ENCODE measurements around the gene HKDC1. TPM values are rescaled to one million over a fixed set of nuclear protein-coding genes. Genes with fewer than 3 reads are reported as not detected.

Gene HKDC1
- total and polyA plus RNA-seq, 10 of the 15 experiments (the other 5 are each of a cell fraction or from before 2014, with no cell fraction given) = 0.04 to 0.34 (median 0.13) TPM; not detected in 5

DNA sequence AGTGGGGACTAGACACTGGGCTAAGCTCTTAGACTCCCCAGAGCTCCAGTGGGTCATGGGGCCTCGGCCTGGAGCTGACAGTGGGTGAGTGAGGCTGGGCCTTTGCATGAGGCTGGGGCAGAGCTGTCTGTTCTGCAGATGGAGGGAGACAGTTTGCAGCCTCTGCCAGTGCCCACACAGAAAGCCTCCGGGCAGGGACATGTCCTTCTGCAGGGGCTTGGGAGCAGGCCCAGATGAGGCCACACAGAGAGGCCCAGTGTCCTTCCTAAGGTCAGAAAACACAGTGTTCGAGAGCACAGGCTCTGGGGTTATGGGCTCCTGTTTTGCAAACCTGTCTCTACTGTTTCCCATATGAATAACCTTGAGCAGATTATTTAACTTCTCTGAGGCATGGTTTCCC is 33.0 kb downstream of the HKDC1 start:
- no peak for ATAC-seq
- H3K36me3 ChIP-seq (ENCODE audit: control insufficient read depth in 2 of 2, insufficient read depth in 2 of 2, low read length in 1 of 2) = no peaks in the 10 kb centered on the region
- in situ Hi-C loops (cut with MboI) = loop anchor here (10.0 kb wide), 1 partner anchor 382 kb away; the partner anchor contains the start of gene FAM241B
- intact Hi-C loops (cut with micrococcal nuclease; ENCODE audit: unreplicated experiment) = no loop called here
- H3K9ac ChIP-seq (ENCODE audit: control insufficient read depth, insufficient read depth, low read length) = no peak overlapping the region
- H3K27ac ChIP-seq (ENCODE audit: control insufficient read depth, insufficient read depth) = no peak overlapping the region
- FAIRE-seq = no peak
- no peak overlapping the region for H2AFZ ChIP-seq (ENCODE audit: control insufficient read depth, low read depth, low read length)
- CTCF ChIA-PET = interaction anchor here (0.9 kb wide), 2 partner anchors 14 to 375 kb away, joined by 3 to 4 read pairs; no protein-coding TSS in a partner anchor
- RAD21 ChIA-PET (ENCODE audit: unreplicated experiment) = interaction anchor here (1.0 kb wide), 1 partner anchor 13 kb away, joined by 3 read pairs; no protein-coding TSS in a partner anchor
- no peaks in the 10 kb centered on the region for H3K79me2 ChIP-seq (ENCODE audit: control insufficient read depth, insufficient read depth, low read length)
- POLR2A ChIA-PET = no interaction called here
- H3K9me3 ChIP-seq (replicated peaks; ENCODE audit: control insufficient read depth, insufficient read depth, low read length) = no peaks in the 10 kb centered on the region; the same call in 2 of the 3 replicates
- H3K4me1 ChIP-seq (ENCODE audit: control insufficient read depth, insufficient read depth, low read length) = no peaks in the 10 kb centered on the region
- no peak overlapping the region for H3K4me3 ChIP-seq
- no peak for DNase-seq (ENCODE audit: low read depth, low spot score)
- no TSS peak for BruUV-seq (replicated peaks)
- 19% methylated on average over 3 of the region's 3 CpGs for WGBS (ENCODE audit: insufficient coverage, insufficient replicate concordance, low lambda C conversion rate, missing lambda C conversion rate)
- H3K27me3 ChIP-seq (replicated peaks in 1 of 2; ENCODE audit: control insufficient read depth in 2 of 2, insufficient read depth in 2 of 2, low read length in 1 of 2) = no peaks in the 10 kb centered on the region
- SMC1A ChIA-PET (ENCODE audit: uncharacterized antibody, unreplicated experiment) = interaction anchor here (0.6 kb wide), 1 partner anchor 260 kb away, joined by 3 read pairs; no protein-coding TSS in a partner anchor
- H3K4me2 ChIP-seq (ENCODE audit: control insufficient read depth, insufficient read depth) = no peak overlapping the region
- H4K20me1 ChIP-seq (ENCODE audit: control insufficient read depth, insufficient read depth) = no peaks in the 10 kb centered on the region
- TF ChIP-seq PAX8 (IDR thresholded peaks at IDR 0.05) (no peak), CBFB (IDR thresholded peaks at IDR 0.05; ENCODE audit: low read depth) (no peak), KDM1A (IDR thresholded peaks at IDR 0.05; ENCODE audit: borderline replicate concordance) (no peak), NBN (IDR thresholded peaks at IDR 0.05) (no peak), SMARCA5 (IDR thresholded peaks at IDR 0.05) (no peak), NR2C2 (IDR thresholded peaks at IDR 0.05; ENCODE audit: borderline replicate concordance, control insufficient read depth, insufficient read length, low read depth) (no peak), WRNIP1 (IDR thresholded peaks at IDR 0.05; ENCODE audit: borderline replicate concordance, low read depth, low read length) (no peak)
- TF ChIP-seq, protein P1, sequence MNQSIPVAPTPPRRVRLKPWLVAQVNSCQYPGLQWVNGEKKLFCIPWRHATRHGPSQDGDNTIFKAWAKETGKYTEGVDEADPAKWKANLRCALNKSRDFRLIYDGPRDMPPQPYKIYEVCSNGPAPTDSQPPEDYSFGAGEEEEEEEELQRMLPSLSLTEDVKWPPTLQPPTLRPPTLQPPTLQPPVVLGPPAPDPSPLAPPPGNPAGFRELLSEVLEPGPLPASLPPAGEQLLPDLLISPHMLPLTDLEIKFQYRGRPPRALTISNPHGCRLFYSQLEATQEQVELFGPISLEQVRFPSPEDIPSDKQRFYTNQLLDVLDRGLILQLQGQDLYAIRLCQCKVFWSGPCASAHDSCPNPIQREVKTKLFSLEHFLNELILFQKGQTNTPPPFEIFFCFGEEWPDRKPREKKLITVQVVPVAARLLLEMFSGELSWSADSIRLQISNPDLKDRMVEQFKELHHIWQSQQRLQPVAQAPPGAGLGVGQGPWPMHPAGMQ (IDR thresholded peaks at IDR 0.05; ENCODE audit: borderline replicate concordance) = no peak

All from GM12878 (cell line).